ENCODE measurements around the gene SBF2. TPM values are rescaled to one million over a fixed set of nuclear protein-coding genes. Genes with fewer than 3 reads are reported as not detected.

The SBF2 gene
- total RNA-seq, 2 donors from 2014 or later, result 15.4 to 20.4 TPM

DNA sequence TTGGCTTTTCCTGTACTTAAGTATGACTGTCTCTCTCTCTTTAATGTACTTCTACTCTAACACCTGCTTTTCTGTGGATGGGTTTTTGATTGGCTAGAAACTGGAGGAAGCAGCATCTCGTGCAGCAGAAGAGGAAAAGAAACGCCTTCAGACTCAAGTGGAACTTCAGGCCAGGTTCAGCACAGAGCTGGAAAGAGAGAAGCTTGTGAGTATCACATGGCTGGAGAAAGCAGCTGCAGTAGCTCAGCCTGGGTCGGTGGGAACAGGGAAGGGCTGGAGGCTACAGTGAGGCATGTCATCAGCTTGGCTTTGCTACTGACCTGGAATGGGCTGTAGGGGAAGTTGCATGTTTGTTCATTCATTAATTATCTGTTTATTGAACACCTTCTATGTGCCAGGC is 555.9 kb downstream of the SBF2 start:
- no peaks in the 10 kb centered on the region for H3K27me3 Mint-ChIP-seq
- no peak for DNase-seq (ENCODE audit: low spot score)
- H3K4me1 Mint-ChIP-seq (ENCODE audit: low read depth in 2 of 2), result peaks cover 5 to 12% of the 10 kb centered on the region in 2 donors
- ATAC-seq, result no peak
- H3K36me3 Mint-ChIP-seq, result peaks cover 22% of the 10 kb centered on the region
- H3K9me3 Mint-ChIP-seq, result peaks cover 5% of the 10 kb centered on the region
- H3K27ac Mint-ChIP-seq, result no peak overlapping the region
- H3K4me3 Mint-ChIP-seq, result no peak overlapping the region

DNA sequence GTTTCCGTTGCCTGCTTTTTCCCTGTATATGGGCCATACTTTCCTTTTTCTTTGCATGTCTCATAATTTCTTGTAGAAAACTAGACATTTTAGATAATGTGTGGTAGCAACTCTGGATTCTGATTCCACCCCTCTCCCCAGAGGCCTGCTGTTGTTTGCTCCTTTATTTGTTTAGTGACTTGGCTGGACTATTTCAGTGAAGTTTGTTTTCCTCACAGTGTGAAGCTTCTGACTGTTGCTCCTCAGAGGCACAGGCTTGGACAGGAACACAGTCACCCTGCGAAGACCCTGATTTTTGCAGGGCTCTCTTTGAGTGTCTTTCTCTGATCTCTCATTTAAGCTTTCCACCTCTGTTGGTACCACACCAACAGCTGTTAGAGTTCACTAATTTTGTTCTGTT is 557.7 kb downstream of the SBF2 start:
- H3K27me3 Mint-ChIP-seq, result no peaks in the 10 kb centered on the region
- DNase-seq (ENCODE audit: low spot score) (no peak), ATAC-seq (no peak)
- peaks cover 5 to 12% of the 10 kb centered on the region in 2 donors for H3K4me1 Mint-ChIP-seq (ENCODE audit: low read depth in 2 of 2)
- no peak overlapping the region for H3K4me3 Mint-ChIP-seq
- H3K36me3 Mint-ChIP-seq, result peaks cover 22% of the 10 kb centered on the region
- H3K9me3 Mint-ChIP-seq, result peaks cover 5% of the 10 kb centered on the region
- H3K27ac Mint-ChIP-seq, result no peak overlapping the region

DNA sequence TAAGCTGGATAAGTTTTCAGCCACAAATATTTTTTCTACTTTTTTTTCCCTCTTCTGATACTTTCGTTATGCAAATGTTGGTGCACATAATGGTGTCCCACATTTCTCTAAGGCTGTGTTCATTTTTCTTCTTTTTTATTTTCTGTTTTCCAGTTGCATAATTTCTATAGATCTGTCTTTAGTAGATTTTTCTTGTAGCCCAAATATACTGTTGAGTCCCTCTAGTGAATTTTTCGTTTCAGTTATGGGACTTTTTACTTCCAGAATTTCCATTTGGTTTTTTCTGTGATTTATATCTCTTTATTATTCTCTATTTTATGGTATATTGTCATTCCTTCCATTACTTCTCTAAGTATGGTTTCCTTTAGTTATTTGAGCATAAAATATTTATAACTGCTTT is 558.1 kb downstream of the SBF2 start:
- DNase-seq (ENCODE audit: low spot score), result no peak
- Mint-ChIP-seq H3K4me1 (ENCODE audit: low read depth in 2 of 2) (peaks cover 5 to 12% of the 10 kb centered on the region in 2 donors), H3K9me3 (peaks cover 5% of the 10 kb centered on the region), H3K36me3 (peaks cover 22% of the 10 kb centered on the region), H3K27ac (no peak overlapping the region), H3K27me3 (no peaks in the 10 kb centered on the region), H3K4me3 (no peak overlapping the region)
- no peak for ATAC-seq

DNA sequence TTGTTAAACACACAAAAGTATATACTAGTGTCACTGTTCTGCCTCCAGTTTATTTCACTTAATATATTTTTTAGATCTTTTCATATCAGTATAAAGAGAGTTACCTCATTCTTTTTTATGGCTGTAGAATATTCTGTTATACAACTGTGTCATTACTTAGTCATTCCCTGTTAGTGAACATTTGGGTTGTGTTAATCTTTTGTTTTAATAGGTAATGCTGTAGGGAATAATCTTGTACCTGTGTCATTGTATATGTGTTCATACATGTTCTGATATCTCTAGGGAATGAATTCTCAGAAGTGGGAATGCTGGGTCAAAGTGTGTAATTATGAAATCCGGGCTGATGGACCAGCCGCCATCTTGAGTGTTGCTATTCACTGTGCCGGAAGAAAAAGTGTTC is 558.8 kb downstream of the SBF2 start:
- ATAC-seq, result no peak
- H3K9me3 Mint-ChIP-seq, result peaks cover 5% of the 10 kb centered on the region
- no peak for DNase-seq (ENCODE audit: low spot score)

DNA sequence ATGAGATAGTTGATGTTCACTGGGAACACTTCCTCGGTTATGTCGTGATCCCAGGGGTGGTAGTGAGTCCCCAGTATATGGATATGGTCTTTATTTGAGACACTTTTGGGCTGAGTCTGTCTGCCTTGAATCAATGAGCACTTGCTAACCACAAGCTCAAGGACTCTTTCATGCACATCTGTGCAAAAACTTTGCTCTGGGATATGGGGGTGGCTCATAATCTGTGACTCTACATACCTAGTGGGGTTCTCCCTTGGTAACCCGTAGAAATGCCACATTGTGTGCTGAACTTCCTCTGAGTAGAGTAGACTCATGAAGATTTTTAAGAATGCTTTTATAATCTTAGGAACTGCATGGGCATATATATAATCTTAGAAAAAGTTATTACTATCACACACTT is 560.8 kb downstream of the SBF2 start:
- Mint-ChIP-seq H3K9me3 (peaks cover 5% of the 10 kb centered on the region), H3K36me3 (peaks cover 18% of the 10 kb centered on the region), H3K27ac (no peak overlapping the region), H3K4me1 (ENCODE audit: low read depth in 2 of 2) (no peaks in the 10 kb centered on the region), H3K27me3 (no peaks in the 10 kb centered on the region), H3K4me3 (no peak overlapping the region)
- ATAC-seq (no peak), DNase-seq (ENCODE audit: low spot score) (no peak)

More for the DNA sequence above, 558.8 kb downstream of the SBF2 start:
- H3K4me3 Mint-ChIP-seq, result no peak overlapping the region
- no peaks in the 10 kb centered on the region for H3K27me3 Mint-ChIP-seq
- H3K27ac Mint-ChIP-seq, result no peak overlapping the region
- H3K4me1 Mint-ChIP-seq (ENCODE audit: low read depth in 2 of 2), result peaks cover 5 to 12% of the 10 kb centered on the region in 2 donors
- H3K36me3 Mint-ChIP-seq, result peaks cover 22% of the 10 kb centered on the region

DNA sequence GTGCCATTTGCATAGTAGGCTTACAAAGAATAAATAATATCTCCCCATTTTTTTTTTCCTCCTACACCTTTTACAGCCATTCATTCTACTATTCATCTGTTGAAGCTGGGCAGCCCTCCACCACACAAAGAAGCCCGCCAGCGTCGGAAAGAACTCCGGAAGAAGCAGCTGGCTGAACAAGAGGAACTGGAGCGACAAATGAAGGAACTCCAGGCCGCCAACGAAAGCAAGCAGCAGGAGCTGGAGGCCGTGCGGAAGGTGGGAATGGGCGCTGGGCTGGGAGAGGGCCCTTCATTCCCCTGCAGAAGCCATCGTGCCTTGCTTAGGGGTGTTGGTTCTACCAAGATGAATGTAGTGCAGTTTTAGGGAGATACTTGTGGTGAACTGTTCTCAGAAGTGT is 561.6 kb downstream of the SBF2 start:
- Mint-ChIP-seq H3K9me3 (peaks cover 5% of the 10 kb centered on the region), H3K27ac (no peak overlapping the region), H3K27me3 (no peaks in the 10 kb centered on the region), H3K4me1 (ENCODE audit: low read depth in 2 of 2) (no peaks in the 10 kb centered on the region), H3K36me3 (peaks cover 18% of the 10 kb centered on the region), H3K4me3 (no peak overlapping the region)
- no peak for DNase-seq (ENCODE audit: low spot score)
- ATAC-seq, result no peak

DNA sequence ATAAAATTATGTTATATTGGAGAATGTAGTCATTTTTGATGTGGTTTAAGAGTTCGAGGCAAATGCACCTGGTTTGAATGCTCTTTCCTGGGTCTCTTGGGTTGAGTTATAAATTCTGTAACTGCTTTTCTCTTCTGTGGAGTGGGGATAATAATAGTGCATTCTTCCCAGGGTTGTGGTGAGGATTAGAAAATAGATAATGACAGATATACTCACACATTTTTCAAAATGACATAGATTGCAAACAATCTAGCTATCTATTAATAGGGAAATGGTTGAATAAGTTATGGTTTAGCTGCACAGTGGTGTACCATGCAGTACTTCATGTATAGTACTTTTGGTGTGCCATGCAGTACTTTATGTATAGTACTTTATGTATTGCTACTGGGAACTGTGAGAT is 562.8 kb downstream of the SBF2 start:
- no peak overlapping the region for H3K27ac Mint-ChIP-seq
- H3K4me3 Mint-ChIP-seq, result no peak overlapping the region
- ATAC-seq (no peak), DNase-seq (ENCODE audit: low spot score) (no peak)
- H3K36me3 Mint-ChIP-seq, result peaks cover 12% of the 10 kb centered on the region
- H3K27me3 Mint-ChIP-seq, result no peaks in the 10 kb centered on the region
- no peaks in the 10 kb centered on the region for H3K9me3 Mint-ChIP-seq
- H3K4me1 Mint-ChIP-seq (ENCODE audit: low read depth in 2 of 2), result no peaks in the 10 kb centered on the region

Other genes starting within 250 kb of the SBF2 start
- 10 to 100 TPM in 1 of 2 donors, 1 to 10 TPM in 1; 2.3 to 13.0 TPM for gene ADM, start 10.9 kb upstream of the SBF2 start, total RNA-seq
- 10 to 100 TPM; 10.9 to 11.3 TPM for gene AMPD3, start 161.0 kb upstream of the SBF2 start, total RNA-seq
- 10 to 100 TPM in 1 of 2 donors, 1 to 10 TPM in 1; 9.5 to 12.7 TPM for gene RNF141, start 247.0 kb upstream of the SBF2 start, total RNA-seq

All from natural killer cell treated with Interleukin-12 subunit alpha and Interleukin-12 subunit beta and Interleukin-15 and Interleukin-18, amount 100 ng/mL, for 72 hours (primary cell).